Left ventricle myocardium inferior (tissue), 1 donor: Measurements from ENCODE around the gene TPCN2. TPM values are rescaled to one million over a fixed set of nuclear protein-coding genes. Genes with fewer than 3 reads are reported as not detected.

Experiments used
- DNase-seq: peaks from one replicate; pipeline ENCODE4 v3.0.0-alpha.2; 2020
- H3K27ac ChIP-seq: fragments of 200-600 bp; replicated peaks from 2 replicates; pipeline ENCODE4 v1.8.0; 2021
- H3K27me3 ChIP-seq: fragments of 200-600 bp; 2 replicates; pipeline ENCODE4 v1.8.0; 2021; ENCODE audit warnings: low read depth
- H3K36me3 ChIP-seq: fragments of 200-600 bp; 2 replicates; pipeline ENCODE4 v1.8.0; 2021
- H3K4me1 ChIP-seq: fragments of 200-600 bp; 2 replicates; pipeline ENCODE4 v1.8.0; 2021
- H3K4me3 ChIP-seq: fragments of 200-600 bp; 2 replicates; pipeline ENCODE4 v1.8.0; 2021; ENCODE audit warnings: mild to moderate bottlenecking, moderate library complexity
- H3K9me3 ChIP-seq: fragments of 200-600 bp; replicated peaks from 2 replicates; pipeline ENCODE4 v1.8.0; 2021
- intact Hi-C: fragments of 100-400 bp; cut with micrococcal nuclease; formaldehyde crosslinking; loops from one replicate; pipeline ENCODE4 v1.11.0; 2022
- total RNA-seq: library from RNA; stranded (reverse); fragmentation: NEBNext Ultra II Directional; extraction: Animal tissue kit (Norgen Biotek cat#: 25700); gene quantifications from one replicate; pipeline ENCODE4 v1.2.1, GENCODE V29; 2021
- TF ChIP-seq, protein P1 (sequence below): fragments of 200-600 bp; IDR thresholded peaks from 2 replicates; pipeline ENCODE4 v1.8.0; 2021; ENCODE audit warnings: antibody characterized with exemption, mild to moderate bottlenecking, borderline replicate concordance
- donor health status: DM: no; HTN: yes; CAD: no; lungs with severe emphysema.

Gene TPCN2
- total RNA-seq, 1 donor from 2014 or later = 9.2 TPM

DNA sequence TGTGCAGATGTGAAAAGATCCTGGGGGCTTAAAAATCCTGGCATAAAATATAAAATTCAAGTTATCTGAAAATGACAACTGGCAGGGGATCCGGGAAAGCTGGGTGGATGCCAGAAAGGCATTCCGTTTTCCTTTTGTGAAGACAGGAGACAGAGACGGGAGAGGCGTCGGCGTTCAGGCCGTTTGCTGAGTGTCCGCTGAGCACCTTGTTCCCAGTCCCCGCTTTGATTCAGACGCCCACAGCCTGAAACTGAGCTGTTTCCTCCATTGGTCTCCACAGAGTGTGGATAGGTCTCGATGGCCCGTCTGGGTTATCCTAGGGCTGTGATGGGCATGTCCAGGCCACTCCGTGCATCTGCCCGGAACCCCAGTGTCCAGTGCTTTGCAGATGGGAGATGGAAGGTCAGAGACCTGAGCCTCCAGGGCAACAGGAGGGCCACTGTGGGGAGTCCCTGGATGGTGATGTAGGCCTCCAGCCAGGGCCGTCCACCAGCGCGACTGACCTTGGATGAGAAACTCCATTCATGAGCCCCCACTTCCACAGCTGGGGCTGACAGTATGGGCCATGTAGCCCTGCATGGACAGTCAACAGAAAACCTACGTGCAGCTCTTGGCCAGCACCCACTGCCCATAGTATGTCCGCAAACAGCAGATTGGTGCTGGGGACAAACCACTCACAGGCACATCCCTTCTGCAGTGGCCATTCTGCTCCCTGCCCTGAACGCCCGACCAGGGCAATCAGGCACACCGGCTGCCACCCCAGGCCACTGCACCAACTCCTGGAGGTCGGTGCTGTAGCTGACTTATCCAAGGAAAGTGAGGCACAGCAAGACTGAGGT is 47.3 kb upstream of the TPCN2 start:
- H3K36me3 ChIP-seq = peaks cover 5% of the 10 kb centered on the region
- H3K27ac ChIP-seq = peak overlapping the region; percentile 56
- peaks cover 17% of the 10 kb centered on the region for H3K4me1 ChIP-seq
- no peak for DNase-seq
- H3K4me3 ChIP-seq = no peak overlapping the region
- TF ChIP-seq, protein P1, sequence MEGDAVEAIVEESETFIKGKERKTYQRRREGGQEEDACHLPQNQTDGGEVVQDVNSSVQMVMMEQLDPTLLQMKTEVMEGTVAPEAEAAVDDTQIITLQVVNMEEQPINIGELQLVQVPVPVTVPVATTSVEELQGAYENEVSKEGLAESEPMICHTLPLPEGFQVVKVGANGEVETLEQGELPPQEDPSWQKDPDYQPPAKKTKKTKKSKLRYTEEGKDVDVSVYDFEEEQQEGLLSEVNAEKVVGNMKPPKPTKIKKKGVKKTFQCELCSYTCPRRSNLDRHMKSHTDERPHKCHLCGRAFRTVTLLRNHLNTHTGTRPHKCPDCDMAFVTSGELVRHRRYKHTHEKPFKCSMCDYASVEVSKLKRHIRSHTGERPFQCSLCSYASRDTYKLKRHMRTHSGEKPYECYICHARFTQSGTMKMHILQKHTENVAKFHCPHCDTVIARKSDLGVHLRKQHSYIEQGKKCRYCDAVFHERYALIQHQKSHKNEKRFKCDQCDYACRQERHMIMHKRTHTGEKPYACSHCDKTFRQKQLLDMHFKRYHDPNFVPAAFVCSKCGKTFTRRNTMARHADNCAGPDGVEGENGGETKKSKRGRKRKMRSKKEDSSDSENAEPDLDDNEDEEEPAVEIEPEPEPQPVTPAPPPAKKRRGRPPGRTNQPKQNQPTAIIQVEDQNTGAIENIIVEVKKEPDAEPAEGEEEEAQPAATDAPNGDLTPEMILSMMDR = no peak
- peaks cover 15% of the 10 kb centered on the region for H3K27me3 ChIP-seq
- no peaks in the 10 kb centered on the region for H3K9me3 ChIP-seq
- intact Hi-C loops = no loop called here

DNA sequence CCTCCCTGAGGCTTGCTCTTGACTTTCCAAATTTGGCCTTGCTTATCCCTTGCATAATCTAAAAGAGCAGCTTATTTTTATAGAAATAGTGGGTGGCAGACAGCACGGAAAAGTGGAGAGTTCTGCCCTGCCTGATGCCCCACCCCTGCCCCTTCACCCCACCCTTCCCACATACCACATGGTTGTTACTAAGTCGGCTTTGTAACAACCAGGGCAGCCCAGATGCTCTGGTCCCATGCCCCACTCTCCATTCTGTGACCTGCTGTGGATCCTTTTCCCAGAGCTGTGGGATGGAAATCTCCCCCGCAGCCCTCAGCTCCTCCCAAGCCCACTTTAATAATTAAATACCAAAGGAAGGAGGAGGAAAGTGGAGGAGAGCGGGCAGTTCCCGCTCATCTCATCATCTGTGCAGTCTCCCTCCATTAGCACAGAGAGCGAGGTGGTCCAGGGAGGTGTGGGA is 46.6 kb upstream of the TPCN2 start:
- Histone ChIP-seq H3K27ac (peak overlapping the region; percentile 56), H3K4me1 (peaks cover 17% of the 10 kb centered on the region)

DNA sequence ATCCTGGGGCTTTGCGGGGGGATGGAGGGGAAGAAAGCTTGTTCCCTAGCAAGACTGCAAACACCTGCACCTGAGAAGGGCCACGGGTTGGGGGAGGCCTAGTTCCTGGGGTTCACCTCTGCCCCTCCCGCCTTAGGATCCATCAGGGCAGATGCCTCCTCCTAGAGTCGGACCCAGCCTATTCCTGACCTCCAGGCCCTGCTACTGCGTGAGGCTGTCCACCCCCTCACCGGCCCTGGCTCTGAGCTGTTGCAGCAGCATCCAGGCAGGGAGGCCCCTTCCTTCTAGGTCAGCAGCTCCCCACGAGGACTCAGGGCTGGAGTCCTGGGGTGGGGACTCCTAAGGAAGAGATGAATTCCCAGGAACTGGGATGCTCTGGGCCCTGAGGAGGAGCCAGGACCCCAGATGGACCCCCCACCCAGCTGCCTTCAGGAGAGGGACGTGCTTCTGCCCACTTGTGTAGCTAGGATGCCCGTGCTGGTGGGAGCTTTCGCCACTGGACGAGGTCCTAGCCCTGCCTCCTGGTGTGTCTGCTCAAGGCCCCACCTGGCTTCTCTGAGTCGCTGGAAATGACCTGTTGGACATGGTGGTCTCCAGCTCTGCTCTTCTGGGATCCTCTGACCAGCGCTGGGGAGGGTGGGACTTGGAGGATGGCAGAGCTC is 46.0 kb upstream of the TPCN2 start:
- Histone ChIP-seq H3K36me3 (peaks cover 5% of the 10 kb centered on the region), H3K27me3 (peaks cover 15% of the 10 kb centered on the region), H3K27ac (no peak overlapping the region), H3K4me1 (peaks cover 19% of the 10 kb centered on the region), H3K9me3 (no peaks in the 10 kb centered on the region), H3K4me3 (no peak overlapping the region)
- intact Hi-C loops = no loop called here
- DNase-seq = no peak
- TF ChIP-seq, protein P1 = no peak

More for the DNA sequence above, 46.6 kb upstream of the TPCN2 start:
- no peak overlapping the region for H3K4me3 ChIP-seq
- H3K27me3 ChIP-seq = peaks cover 15% of the 10 kb centered on the region
- H3K36me3 ChIP-seq = peaks cover 5% of the 10 kb centered on the region
- no peak for DNase-seq
- TF ChIP-seq, protein P1 = no peak
- intact Hi-C loops = no loop called here
- H3K9me3 ChIP-seq = no peaks in the 10 kb centered on the region

DNA sequence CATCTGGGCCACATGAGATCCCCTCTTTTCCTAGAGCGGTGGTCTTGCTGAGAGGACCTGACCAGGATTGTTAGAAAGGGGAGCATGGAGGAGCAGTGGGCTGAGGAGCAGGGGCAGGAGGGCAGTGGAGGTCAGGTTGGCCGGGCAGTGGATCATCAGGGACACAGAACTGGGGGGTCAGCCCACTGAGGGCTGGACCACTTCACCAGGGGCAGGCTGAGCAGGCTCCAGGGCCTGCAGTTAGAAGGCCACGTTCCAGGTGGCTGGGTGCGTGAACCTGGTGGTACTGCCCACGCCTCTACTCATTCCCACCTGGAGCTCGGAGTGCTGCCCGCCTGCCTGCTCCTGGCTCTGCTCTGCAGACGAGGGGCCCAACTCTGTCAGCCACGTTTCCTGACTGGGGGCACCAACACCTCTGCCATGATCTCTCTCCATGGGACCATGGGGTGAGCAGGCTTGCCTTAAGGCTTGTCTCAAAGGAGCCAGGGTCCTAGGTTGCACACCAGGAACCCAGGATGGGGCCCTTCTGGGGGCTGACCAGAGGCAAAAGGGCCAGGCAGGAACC is 45.3 kb upstream of the TPCN2 start:
- intact Hi-C loops = no loop called here
- Histone ChIP-seq H3K9me3 (no peaks in the 10 kb centered on the region), H3K4me1 (peaks cover 23% of the 10 kb centered on the region), H3K36me3 (peaks cover 5% of the 10 kb centered on the region), H3K4me3 (no peak overlapping the region), H3K27ac (no peak overlapping the region), H3K27me3 (peaks cover 15% of the 10 kb centered on the region)
- TF ChIP-seq, protein P1 = no peak
- no peak for DNase-seq

DNA sequence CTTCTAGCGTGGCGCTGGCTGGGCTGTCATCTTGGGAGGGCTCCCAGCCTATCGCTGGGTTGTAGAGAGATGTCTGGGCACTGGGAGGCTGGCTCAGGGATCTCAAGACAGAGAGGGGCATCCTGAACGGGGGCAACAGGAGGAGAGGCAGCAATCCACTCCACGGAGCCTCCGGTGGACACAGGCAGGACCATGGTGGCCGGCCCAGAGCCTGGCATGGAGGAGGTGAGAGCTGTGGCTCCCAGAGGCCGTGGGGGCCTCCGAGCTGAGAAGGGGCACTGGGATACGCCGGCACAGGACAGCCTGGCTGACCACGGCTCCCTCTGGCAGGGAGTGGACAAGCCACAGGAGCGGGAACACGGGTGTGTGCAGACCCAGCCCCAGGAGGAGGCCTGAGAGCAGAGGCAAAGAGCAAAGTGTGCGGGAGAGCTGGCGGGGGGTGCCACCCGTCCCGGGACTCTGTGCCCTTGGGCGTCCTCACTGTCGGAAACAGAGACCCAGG is 44.8 kb upstream of the TPCN2 start:
- H3K4me1 ChIP-seq = peaks cover 23% of the 10 kb centered on the region
- H3K4me3 ChIP-seq = no peak overlapping the region
- H3K27me3 ChIP-seq = peaks cover 15% of the 10 kb centered on the region
- H3K36me3 ChIP-seq = peaks cover 5% of the 10 kb centered on the region
- TF ChIP-seq, protein P1 = no peak
- intact Hi-C loops = no loop called here
- no peaks in the 10 kb centered on the region for H3K9me3 ChIP-seq
- DNase-seq = no peak
- H3K27ac ChIP-seq = no peak overlapping the region
